Spleen (tissue), 11 donors: ENCODE measurements around the gene MGAT4A. TPM values are rescaled to one million over a fixed set of nuclear protein-coding genes. Genes with fewer than 3 reads are reported as not detected.

Source experiments
- DNase-seq: peaks from one replicate; pipeline ENCODE4 v3.0.0-alpha.2; 2020
- H3K27ac ChIP-seq, 8 donors: fragments of 200-600 bp; sonication (generic) in 7 of 8; 1 replicate in 4 of 8; 2 replicates in 4 of 8; pipeline versions ENCODE4 v1.5.0 to v1.8.0; 2016 to 2021; ENCODE audit warnings: inconsistent platforms in 4 of 8, mild to moderate bottlenecking in 4 of 8, moderate library complexity in 1 of 8
- H3K27me3 ChIP-seq, 7 donors: fragments of 200-600 bp; sonication (generic) in 6 of 7; replicated peaks in 1 of 7; 1 replicate in 4 of 7; 2 replicates in 3 of 7; pipeline versions ENCODE4 v1.5.0 to v1.8.0; 2016 to 2021; ENCODE audit warnings: inconsistent platforms in 3 of 7, mild to moderate bottlenecking in 1 of 7
- H3K36me3 ChIP-seq, 6 donors: fragments of 200-600 bp; sonication (generic) in 5 of 6; 1 replicate in 4 of 6; 2 replicates in 2 of 6; pipeline versions ENCODE4 v1.5.0 to v1.8.0; 2016 to 2021; ENCODE audit warnings: inconsistent platforms in 2 of 6
- H3K4me1 ChIP-seq, 6 donors: fragments of 200-600 bp; sonication (generic) in 5 of 6; 1 replicate in 3 of 6; 2 replicates in 3 of 6; pipeline versions ENCODE4 v1.5.0 to v1.8.0; 2016 to 2021; ENCODE audit warnings: inconsistent platforms in 3 of 6
- H3K4me3 ChIP-seq, 8 donors: fragments of 200-600 bp; sonication (generic) in 7 of 8; 1 replicate in 4 of 8; 2 replicates in 4 of 8; pipeline versions ENCODE4 v1.5.0 to v1.8.0; 2016 to 2021; ENCODE audit warnings: inconsistent platforms in 4 of 8, mild to moderate bottlenecking in 4 of 8, moderate library complexity in 2 of 8
- H3K9me3 ChIP-seq, 8 donors: fragments of 200-600 bp; sonication (generic) in 7 of 8; 1 replicate in 4 of 8; 2 replicates in 4 of 8; pipeline versions ENCODE4 v1.5.0 to v1.8.0; 2016 to 2021; ENCODE audit warnings: inconsistent platforms in 4 of 8
- POLR2A ChIP-seq, 3 donors: fragments of 450-650 bp; IDR thresholded peaks; one replicate each; pipeline ENCODE4 v1.5.1; 2017; ENCODE audit warnings: antibody characterized with exemption in 3 of 3, mild to moderate bottlenecking in 1 of 3
- POLR2AphosphoS5 ChIP-seq, 3 donors: sonication (generic); formaldehyde crosslinking; IDR thresholded peaks; one replicate each; pipeline ENCODE4 v1.5.1; 2017; ENCODE audit warnings: antibody characterized with exemption in 3 of 3
- WGBS, 5 donors: extraction: QIAGEN DNeasy Blood & Tissue Kit in 3 of 5; methylation state at CpG; one replicate each; pipeline versions ENCODE4 v1.1.5 to v1.1.7; 2013 to 2018; 5-methylcytosine and 5-hydroxymethylcytosine counted together
- intact Hi-C: fragments of 100-400 bp; cut with DNase I; formaldehyde crosslinking; loops from one replicate; pipeline ENCODE4 v1.15.0; 2023; ENCODE audit warnings: low total_unique reads
- polyA plus RNA-seq, 3 donors: library from polyadenylated mRNA; stranded (reverse); fragments of 200-250 nt; gene quantifications; one replicate each; pipeline ENCODE4 v1.2.1, GENCODE V29; 2013
- total RNA-seq, 7 donors: library from RNA; depleted of rRNA in 3 of 7; stranded (reverse); fragments of >200 nt in 3 of 7; fragmentation: NEBNext Ultra II Directional in 4 of 7; extraction: Animal tissue kit (Norgen Biotek cat#: 25700) in 4 of 7; gene quantifications; one replicate each; pipeline versions ENCODE4 v1.1.0 to v1.2.1, GENCODE V29; 2016 to 2021
- TF ChIP-seq, protein P1 (sequence below), 11 experiments: fragments of 200-600 bp in 7 of 11; fragments of 450-650 bp in 4 of 11; sonication (generic) in 4 of 11; IDR thresholded peaks in 8 of 11; conservative IDR thresholded peaks in 3 of 11; 1 replicate in 7 of 11; 2 replicates in 4 of 11; pipeline versions ENCODE4 v1.4.0 to v1.8.0; 2016 to 2021; ENCODE audit warnings: antibody characterized with exemption in 11 of 11, inconsistent platforms in 4 of 11, mild to moderate bottlenecking in 1 of 11
- donor health status: healthy with polysubstance abuse.
- donor health status: DM: no; HTN: no; CAD: no; lungs with moderate emphysema.
- donor health status: DM: no; HTN: no; CAD: no.
- donor health status: Bipolar disorder and iron deficiency.
- donor health status: healthy.
- donor health status: DM: no; HTN: no; CAD: no.
- donor health status: DM: yes; HTN: yes; CAD: no.

MGAT4A gene
- total and polyA plus RNA-seq, 10 donors = 5.7 to 45.9 (median 31.5) TPM

DNA sequence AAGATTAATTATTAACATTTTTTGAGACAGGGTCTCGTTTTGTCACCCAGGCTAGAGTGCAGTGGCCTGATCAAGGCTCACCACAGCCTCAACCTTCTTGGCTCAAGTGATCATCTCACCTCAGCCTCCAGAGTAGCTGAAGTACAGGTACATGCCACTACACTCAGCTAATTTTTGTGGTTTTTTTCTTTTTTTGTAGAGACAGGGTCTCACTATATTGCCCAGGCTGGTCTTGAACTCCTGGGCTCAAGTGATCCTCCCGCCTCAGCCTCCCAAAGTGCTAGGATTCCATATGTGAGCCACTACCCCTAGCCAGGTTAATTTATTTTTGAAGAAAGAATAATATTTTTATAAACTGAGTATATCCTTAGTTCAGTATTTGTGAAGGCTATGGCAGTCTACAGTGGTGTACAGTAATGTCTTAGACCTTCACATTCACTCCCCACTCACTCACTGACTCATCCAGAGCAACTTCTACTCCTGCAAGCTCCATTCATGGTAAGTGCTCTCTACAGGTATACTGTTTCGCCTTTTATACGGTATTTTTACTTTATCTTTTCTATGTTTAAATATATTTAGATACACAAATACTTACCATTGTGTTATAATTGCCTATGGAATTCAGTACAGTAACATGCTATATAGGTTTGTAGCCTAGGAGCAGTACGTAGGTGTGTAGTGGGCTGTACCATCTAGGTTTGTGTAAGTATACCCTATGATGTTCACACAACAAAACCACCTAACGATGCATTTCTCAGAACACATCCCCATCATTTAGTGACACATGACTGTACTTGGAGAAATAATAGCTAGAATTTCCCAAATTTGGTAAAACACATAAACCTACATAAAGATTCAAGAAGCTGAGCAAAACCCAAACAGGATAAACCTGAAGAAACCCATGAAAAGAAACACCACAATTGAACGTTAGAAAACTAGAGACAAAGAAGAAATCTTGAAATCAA lies 38.6 kb downstream of the MGAT4A start:
- DNase-seq = no peak
- Histone ChIP-seq H3K27ac (no peak overlapping the region), H3K9me3 (no peaks in the 10 kb centered on the region), H3K36me3 (no peaks in the 10 kb centered on the region), H3K27me3 (no peaks in the 10 kb centered on the region), H3K4me3 (no peak overlapping the region), H3K4me1 (peaks cover 0 to 38% (median 3%) of the 10 kb centered on the region in 6 donors)
- intact Hi-C loops = no loop called here
- TF ChIP-seq, protein P1, sequence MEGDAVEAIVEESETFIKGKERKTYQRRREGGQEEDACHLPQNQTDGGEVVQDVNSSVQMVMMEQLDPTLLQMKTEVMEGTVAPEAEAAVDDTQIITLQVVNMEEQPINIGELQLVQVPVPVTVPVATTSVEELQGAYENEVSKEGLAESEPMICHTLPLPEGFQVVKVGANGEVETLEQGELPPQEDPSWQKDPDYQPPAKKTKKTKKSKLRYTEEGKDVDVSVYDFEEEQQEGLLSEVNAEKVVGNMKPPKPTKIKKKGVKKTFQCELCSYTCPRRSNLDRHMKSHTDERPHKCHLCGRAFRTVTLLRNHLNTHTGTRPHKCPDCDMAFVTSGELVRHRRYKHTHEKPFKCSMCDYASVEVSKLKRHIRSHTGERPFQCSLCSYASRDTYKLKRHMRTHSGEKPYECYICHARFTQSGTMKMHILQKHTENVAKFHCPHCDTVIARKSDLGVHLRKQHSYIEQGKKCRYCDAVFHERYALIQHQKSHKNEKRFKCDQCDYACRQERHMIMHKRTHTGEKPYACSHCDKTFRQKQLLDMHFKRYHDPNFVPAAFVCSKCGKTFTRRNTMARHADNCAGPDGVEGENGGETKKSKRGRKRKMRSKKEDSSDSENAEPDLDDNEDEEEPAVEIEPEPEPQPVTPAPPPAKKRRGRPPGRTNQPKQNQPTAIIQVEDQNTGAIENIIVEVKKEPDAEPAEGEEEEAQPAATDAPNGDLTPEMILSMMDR (IDR thresholded peaks at IDR 0.05 in 8 of 11, conservative IDR thresholded peaks at IDR 0.05 in 3 of 11) = no peak
- no peak for TF ChIP-seq POLR2AphosphoS5 (IDR thresholded peaks at IDR 0.05)
- TF ChIP-seq POLR2A (IDR thresholded peaks at IDR 0.05) = no peak
- WGBS, 5 donors = 87 to 91% (median 89%) methylated on average over 7 of the region's 7 CpGs

DNA sequence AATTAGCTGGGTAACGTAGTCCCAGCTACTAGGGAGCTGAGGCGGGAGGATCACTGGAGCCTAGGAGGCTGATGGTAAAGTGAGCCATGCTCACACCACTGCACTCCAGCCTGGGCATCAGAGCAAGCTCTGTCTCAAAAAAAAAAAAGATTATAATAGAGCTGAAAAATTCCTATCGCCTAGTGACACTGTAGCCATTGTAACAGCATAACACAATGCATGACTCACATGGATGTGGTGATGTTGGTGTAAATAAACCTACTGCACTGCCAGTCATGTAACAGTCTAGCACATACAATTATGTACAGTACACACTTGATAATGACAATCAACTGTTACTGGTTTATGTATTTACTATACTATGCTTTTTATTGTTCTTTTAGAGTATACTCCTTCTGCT lies 39.6 kb downstream of the MGAT4A start:
- Histone ChIP-seq H3K4me1 (peaks cover 0 to 30% (median 3%) of the 10 kb centered on the region in 6 donors), H3K4me3 (no peak overlapping the region), H3K36me3 (no peaks in the 10 kb centered on the region), H3K9me3 (no peaks in the 10 kb centered on the region), H3K27ac (no peak overlapping the region), H3K27me3 (no peaks in the 10 kb centered on the region)
- TF ChIP-seq POLR2A (IDR thresholded peaks at IDR 0.05) = no peak
- TF ChIP-seq, protein P1 (IDR thresholded peaks at IDR 0.05 in 8 of 11, conservative IDR thresholded peaks at IDR 0.05 in 3 of 11) = no peak
- TF ChIP-seq POLR2AphosphoS5 (IDR thresholded peaks at IDR 0.05) = no peak
- no peak for DNase-seq
- 89 to 96% (median 95%) methylated on average over 3 of the region's 3 CpGs for WGBS, 5 donors
- intact Hi-C loops = no loop called here

DNA sequence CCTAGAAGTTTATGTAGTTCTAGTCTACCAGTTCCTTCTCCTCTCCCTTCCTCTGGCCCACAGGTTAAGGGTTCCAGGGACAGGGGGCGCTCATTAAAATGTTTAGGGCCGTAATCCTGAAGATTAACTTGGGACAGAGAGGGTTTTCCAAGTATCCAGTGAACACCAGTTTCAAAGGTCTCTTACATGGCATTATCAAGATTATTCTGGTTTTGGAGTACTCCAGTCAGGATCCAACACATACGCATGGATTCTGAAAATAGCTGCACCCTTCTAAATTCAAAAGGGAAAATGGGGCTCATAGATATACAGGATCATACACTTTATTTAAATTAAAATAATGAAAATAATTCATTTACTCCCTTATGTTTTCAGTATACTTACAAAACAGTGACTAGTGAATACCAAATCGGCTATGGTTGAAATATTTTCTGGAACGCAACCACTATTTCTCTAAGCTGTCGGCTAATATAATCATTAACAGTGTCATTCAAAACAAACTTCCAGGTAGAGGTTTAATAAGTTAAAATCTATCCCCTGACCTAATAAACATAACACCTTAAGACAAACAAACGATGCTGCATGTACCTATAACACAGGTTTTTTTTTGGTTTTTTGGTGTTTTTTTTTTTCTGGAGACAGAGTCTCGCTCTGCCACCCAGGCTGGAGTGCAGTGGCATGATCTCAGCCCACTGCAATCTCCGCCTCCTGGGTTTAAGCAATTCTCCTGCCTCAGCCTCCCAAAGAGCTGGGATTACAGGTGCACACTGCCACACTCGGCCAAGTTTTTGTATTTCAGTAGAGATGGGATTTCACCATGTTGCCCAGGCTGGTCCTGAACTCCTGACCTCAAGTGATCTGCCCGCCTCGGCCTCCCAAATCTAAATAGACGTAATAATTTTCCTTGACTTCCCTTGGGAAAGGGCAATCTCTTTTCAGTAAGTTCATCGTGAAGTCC lies 44.7 kb downstream of the MGAT4A start:
- no peak overlapping the region for H3K27ac ChIP-seq
- H3K36me3 ChIP-seq = no peaks in the 10 kb centered on the region
- no peaks in the 10 kb centered on the region for H3K27me3 ChIP-seq
- DNase-seq = no peak
- H3K4me3 ChIP-seq = no peak overlapping the region
- H3K4me1 ChIP-seq = peaks cover 0 to 8% (median 0%) of the 10 kb centered on the region in 6 donors
- TF ChIP-seq POLR2AphosphoS5 (IDR thresholded peaks at IDR 0.05) (no peak), POLR2A (IDR thresholded peaks at IDR 0.05) (no peak)
- TF ChIP-seq, protein P1 (IDR thresholded peaks at IDR 0.05 in 8 of 11, conservative IDR thresholded peaks at IDR 0.05 in 3 of 11) = no peak
- 92 to 98% (median 96%) methylated on average over 14 of the region's 14 CpGs for WGBS, 5 donors
- intact Hi-C loops = no loop called here
- H3K9me3 ChIP-seq = no peaks in the 10 kb centered on the region
